HG02884 (cell line): ENCODE results near the gene SOBP.

Source experiments
- ATAC-seq: cut with Tn5 transposase; IDR thresholded peaks from one replicate; pipeline ENCODE4 v1.9.1; 2021; ENCODE audit warnings: mild to moderate bottlenecking, moderate library complexity; ENCODE audit not compliant: unreplicated experiment

Gene SOBP

GRCh38 chr6:107654764-107655163 lies 164.8 kb downstream of the SOBP start:
- no peak for ATAC-seq

- ATAC-seq, result no peak
These were observed 165.3 kb downstream of the SOBP start for GRCh38 chr6:107655245-107655644.

GRCh38 chr6:107655864-107656263 lies 165.9 kb downstream of the SOBP start:
- ATAC-seq, result no peak

GRCh38 chr6:107656401-107656800 lies 166.5 kb downstream of the SOBP start:
- no peak for ATAC-seq

- no peak for ATAC-seq
These were observed 167.0 kb downstream of the SOBP start for GRCh38 chr6:107656883-107657282.

- ATAC-seq, result no peak
These were observed 167.4 kb downstream of the SOBP start for GRCh38 chr6:107657373-107657754.

GRCh38 chr6:107657755-107658461 lies 168.0 kb downstream of the SOBP start:
- peak; percentile 92 for ATAC-seq

- no peak for ATAC-seq
These were observed 169.3 kb downstream of the SOBP start for GRCh38 chr6:107658920-107659865.

GRCh38 chr6:107660839-107661238 lies 170.9 kb downstream of the SOBP start:
- no peak for ATAC-seq

GRCh38 chr6:107661291-107661690 lies 171.4 kb downstream of the SOBP start:
- ATAC-seq, result no peak

- no peak for ATAC-seq
These were observed 172.4 kb downstream of the SOBP start for GRCh38 chr6:107662333-107662732.

GRCh38 chr6:107663308-107663707 lies 173.4 kb downstream of the SOBP start:
- ATAC-seq, result no peak

- no peak for ATAC-seq
These were observed 175.5 kb downstream of the SOBP start for GRCh38 chr6:107665382-107665781.

GRCh38 chr6:107666084-107666980 lies 176.4 kb downstream of the SOBP start:
- ATAC-seq, result no peak

- no peak for ATAC-seq
These were observed 177.2 kb downstream of the SOBP start for GRCh38 chr6:107666981-107667601.

- ATAC-seq, result no peak
These were observed 177.9 kb downstream of the SOBP start for GRCh38 chr6:107667790-107668189.

- peak; percentile 96 for ATAC-seq
These were observed 179.0 kb downstream of the SOBP start for GRCh38 chr6:107668743-107669474.

GRCh38 chr6:107670792-107671199 lies 180.9 kb downstream of the SOBP start:
- ATAC-seq, result no peak

GRCh38 chr6:107673076-107673494 lies 183.2 kb downstream of the SOBP start:
- ATAC-seq, result no peak
